SU-DHL-6 (cell line): ENCODE results near the gene ACTL6B.

Experiments used
- EZH2phosphoT487 ChIP-seq: fragments of 200-600 bp; sonication (generic), shearing (Covaris generic); conservative IDR thresholded peaks from 2 replicates; pipeline ENCODE4 v1.6.1; 2018; ENCODE audit warnings: mild to moderate bottlenecking, antibody characterized with exemption, low read length, moderate library complexity, mixed read lengths
- TF ChIP-seq, protein P1 (sequence below): fragments of 200-600 bp; sonication (generic); IDR thresholded peaks from one replicate; pipeline ENCODE4 v1.5.1; 2017; ENCODE audit warnings: antibody characterized with exemption, mild to moderate bottlenecking, low read length, moderate library complexity; ENCODE audit not compliant: insufficient read depth, poor library complexity, severe bottlenecking

DNA sequence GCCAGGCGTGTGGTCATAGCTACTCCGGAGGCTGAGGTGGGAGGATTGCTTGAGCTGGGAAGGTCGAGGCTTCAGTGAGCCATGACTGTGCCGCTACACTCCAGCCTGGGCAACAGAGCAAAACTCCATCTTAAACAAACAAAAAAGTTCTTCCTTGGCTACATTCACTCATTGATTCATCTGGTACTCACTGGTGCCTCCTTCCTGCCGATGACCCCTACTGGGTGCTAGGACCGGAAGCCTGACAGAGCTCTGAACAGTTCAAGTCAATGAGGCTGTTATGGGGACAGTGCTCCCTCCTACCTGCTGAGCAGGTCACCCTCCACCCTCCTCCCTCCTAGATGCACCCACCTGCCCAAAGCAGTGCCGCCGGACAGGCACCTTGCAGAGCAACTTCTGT, 49.1 kb downstream of the ACTL6B start:
- TF ChIP-seq EZH2phosphoT487: no peak
- TF ChIP-seq, protein P1, sequence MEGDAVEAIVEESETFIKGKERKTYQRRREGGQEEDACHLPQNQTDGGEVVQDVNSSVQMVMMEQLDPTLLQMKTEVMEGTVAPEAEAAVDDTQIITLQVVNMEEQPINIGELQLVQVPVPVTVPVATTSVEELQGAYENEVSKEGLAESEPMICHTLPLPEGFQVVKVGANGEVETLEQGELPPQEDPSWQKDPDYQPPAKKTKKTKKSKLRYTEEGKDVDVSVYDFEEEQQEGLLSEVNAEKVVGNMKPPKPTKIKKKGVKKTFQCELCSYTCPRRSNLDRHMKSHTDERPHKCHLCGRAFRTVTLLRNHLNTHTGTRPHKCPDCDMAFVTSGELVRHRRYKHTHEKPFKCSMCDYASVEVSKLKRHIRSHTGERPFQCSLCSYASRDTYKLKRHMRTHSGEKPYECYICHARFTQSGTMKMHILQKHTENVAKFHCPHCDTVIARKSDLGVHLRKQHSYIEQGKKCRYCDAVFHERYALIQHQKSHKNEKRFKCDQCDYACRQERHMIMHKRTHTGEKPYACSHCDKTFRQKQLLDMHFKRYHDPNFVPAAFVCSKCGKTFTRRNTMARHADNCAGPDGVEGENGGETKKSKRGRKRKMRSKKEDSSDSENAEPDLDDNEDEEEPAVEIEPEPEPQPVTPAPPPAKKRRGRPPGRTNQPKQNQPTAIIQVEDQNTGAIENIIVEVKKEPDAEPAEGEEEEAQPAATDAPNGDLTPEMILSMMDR: no peak
